Small intestine (tissue), 7 donors: Measurements from ENCODE around the gene SERGEF. TPM values are rescaled to one million over a fixed set of nuclear protein-coding genes. Genes with fewer than 3 reads are reported as not detected.
"Not testable (repeated sequence)": the region's sequence is repeated elsewhere in the genome, so short reads cannot be mapped to it uniquely, and the experiment has no call there.

Experiments
- DNase-seq, 2 donors: peaks; one replicate each; pipeline versions ENCODE4 v3.0.0 to v3.0.0-alpha.2; 2013
- FAIRE-seq: peaks from 2 replicates; lab custom pipeline; 2012; peaks lifted over from hg19 to GRCh38; lab: Jason Lieb, UNC
- H3K27ac ChIP-seq, 3 donors: one replicate each; pipeline ENCODE4 v1.5.1; 2013; ENCODE audit warnings: low read length in 2 of 3, mild to moderate bottlenecking in 2 of 3, control low read depth in 1 of 3, inconsistent platforms in 1 of 3, low read depth in 1 of 3, moderate library complexity in 1 of 3
- H3K27me3 ChIP-seq, 3 donors: one replicate each; pipeline ENCODE4 v1.6.1; 2013; ENCODE audit warnings: low read length in 3 of 3, inconsistent platforms in 1 of 3; ENCODE audit not compliant: control insufficient read depth in 3 of 3, insufficient read depth in 3 of 3
- H3K36me3 ChIP-seq, 3 donors: one replicate each; pipeline ENCODE4 v1.6.1; 2013; ENCODE audit warnings: low read length in 3 of 3, inconsistent platforms in 1 of 3, low read depth in 1 of 3, mild to moderate bottlenecking in 1 of 3, moderate library complexity in 1 of 3; ENCODE audit not compliant: control insufficient read depth in 3 of 3, insufficient read depth in 2 of 3
- H3K4me1 ChIP-seq, 3 donors: one replicate each; pipeline ENCODE4 v1.6.1; 2013; ENCODE audit warnings: low read length in 2 of 3, inconsistent platforms in 1 of 3, low read depth in 1 of 3, mild to moderate bottlenecking in 1 of 3, moderate library complexity in 1 of 3; ENCODE audit not compliant: control insufficient read depth in 3 of 3, insufficient read depth in 2 of 3
- H3K4me3 ChIP-seq, 3 donors: one replicate each; pipeline ENCODE4 v1.5.1; 2013; ENCODE audit warnings: low read length in 3 of 3, control low read depth in 1 of 3, inconsistent platforms in 1 of 3, low read depth in 1 of 3, mild to moderate bottlenecking in 1 of 3, moderate library complexity in 1 of 3
- H3K9me3 ChIP-seq, 2 donors: one replicate each; pipeline ENCODE4 v1.6.1; 2013; ENCODE audit warnings: low read depth in 1 of 2, low read length in 1 of 2; ENCODE audit not compliant: control insufficient read depth in 2 of 2, insufficient read depth in 1 of 2
- WGBS, 3 donors: extraction: QIAGEN DNeasy Blood & Tissue Kit; methylation state at CpG; one replicate each; pipeline ENCODE4 v1.1.7; 2013; 5-methylcytosine and 5-hydroxymethylcytosine counted together
- polyA plus RNA-seq, 4 donors: library from polyadenylated mRNA; stranded (reverse) in 3 of 4; unstranded in 1 of 4; fragments of 200-250 nt in 3 of 4; fragments of 120-200 nt in 1 of 4; gene quantifications; one replicate each; pipeline versions ENCODE4 v1.2.1 to v1.2.3, GENCODE V29; 2013
- donor health status: healthy with polysubstance abuse.
- donor health status: control.
- donor health status: control.
- donor health status: Bipolar disorder and iron deficiency.
- donor health status: healthy.

SERGEF gene
- polyA plus RNA-seq, 4 donors: 19.2 to 31.1 (median 27.0) TPM

DNA sequence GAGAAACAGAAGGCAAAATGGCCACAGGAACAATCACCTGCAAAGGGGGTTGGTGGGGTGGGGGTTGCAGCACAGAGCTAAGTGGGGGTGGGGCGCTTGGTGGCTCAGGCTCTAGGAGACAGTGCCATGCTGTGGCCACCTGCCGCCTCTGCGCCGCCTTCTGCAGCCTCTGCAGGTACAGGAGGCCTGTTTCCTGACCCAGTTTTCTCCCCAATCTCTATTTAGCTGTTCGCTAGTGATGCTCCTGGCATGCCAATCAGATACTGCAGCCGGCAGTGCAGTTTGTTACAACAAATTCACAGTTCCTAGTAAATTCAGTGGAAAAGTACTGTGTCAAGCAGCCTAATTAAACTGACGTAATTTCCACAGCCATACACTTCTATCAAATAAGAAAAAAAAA is 106.4 kb downstream of the SERGEF start:
- DNase-seq: no peak

DNA sequence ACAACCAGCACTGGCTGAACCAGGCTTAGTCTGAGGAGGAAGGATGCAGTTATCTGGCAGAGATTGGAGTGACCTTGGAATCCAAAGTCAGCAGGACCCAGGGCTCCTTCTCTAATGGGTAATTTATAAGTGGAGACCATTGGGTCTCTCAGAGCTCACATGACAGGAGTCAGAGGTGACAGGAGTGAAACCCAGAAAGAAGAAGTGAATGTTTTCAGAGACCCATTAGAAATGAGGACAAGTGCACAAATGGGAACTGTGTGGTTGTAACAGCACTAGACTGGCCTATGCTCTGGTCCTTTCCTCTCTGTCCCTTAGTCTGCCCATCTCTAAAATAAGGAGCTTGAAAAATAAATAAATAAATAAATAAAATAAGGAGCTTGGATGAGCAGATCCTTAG is 107.4 kb downstream of the SERGEF start:
- FAIRE-seq: no peak
- H3K4me3 ChIP-seq: no peak overlapping the region
- H3K9me3 ChIP-seq: no peaks in the 10 kb centered on the region
- no peaks in the 10 kb centered on the region for H3K4me1 ChIP-seq
- no peak for DNase-seq
- H3K36me3 ChIP-seq: peaks cover 0 to 2% (median 0%) of the 10 kb centered on the region in 3 donors
- no peaks in the 10 kb centered on the region for H3K27me3 ChIP-seq
- H3K27ac ChIP-seq: no peak overlapping the region

More for the DNA sequence above, 106.4 kb downstream of the SERGEF start:
- H3K4me1 ChIP-seq: no peaks in the 10 kb centered on the region
- 93 to 94% (median 93%) methylated on average over 7 of the region's 7 CpGs for WGBS, 3 donors
- no peak overlapping the region for H3K27ac ChIP-seq
- peaks cover 0 to 2% (median 0%) of the 10 kb centered on the region in 3 donors for H3K36me3 ChIP-seq
- H3K9me3 ChIP-seq: no peaks in the 10 kb centered on the region
- no peak overlapping the region for H3K4me3 ChIP-seq
- FAIRE-seq: no peak
- H3K27me3 ChIP-seq: no peaks in the 10 kb centered on the region

DNA sequence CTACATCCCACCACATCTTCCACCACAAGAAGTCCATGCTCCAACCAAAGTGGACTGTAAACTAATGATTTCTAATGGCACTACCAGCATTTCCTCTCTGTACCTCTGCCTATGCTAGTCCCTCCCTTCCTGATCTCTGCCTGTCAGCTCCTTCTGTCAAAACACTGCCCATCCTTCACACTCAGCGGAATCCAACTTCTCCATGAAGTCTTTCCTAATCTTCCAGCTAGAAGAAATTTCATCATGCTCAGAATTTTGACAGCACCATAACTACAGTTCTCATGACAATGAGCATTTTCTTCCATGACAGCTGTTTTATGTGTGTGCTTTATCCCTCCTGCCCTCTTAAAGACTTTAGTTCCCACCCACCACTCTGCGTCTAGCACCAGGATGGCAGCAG is 111.4 kb downstream of the SERGEF start:
- FAIRE-seq (no peak), DNase-seq (no peak)
- Histone ChIP-seq H3K4me1 (no peaks in the 10 kb centered on the region), H3K9me3 (no peaks in the 10 kb centered on the region), H3K36me3 (peaks cover 0 to 2% (median 0%) of the 10 kb centered on the region in 3 donors), H3K4me3 (no peak overlapping the region), H3K27ac (no peak overlapping the region), H3K27me3 (no peaks in the 10 kb centered on the region)
- WGBS, 3 donors: 95 to 96% (median 95%) methylated on average over 2 of the region's 2 CpGs

DNA sequence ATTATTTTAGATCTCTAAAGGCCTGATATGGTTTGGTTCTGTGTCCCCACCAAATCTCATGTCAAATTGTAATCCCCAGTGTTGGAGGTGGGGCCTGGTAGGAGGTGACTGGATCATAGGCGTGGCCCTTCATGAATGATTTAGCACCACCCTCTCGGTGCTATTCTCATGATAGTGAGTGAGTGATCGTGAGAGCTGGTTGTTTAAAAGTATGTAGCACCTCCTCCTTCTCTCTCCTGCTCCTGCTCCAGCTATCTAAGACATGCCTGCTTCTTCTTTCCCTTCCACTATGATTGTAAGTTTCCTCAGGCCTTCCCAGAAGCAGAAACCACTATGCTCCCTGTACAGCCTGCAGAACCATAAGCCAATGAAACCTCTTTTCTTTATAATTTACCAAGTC is 114.1 kb downstream of the SERGEF start:
- WGBS, 3 donors: 59 to 81% (median 76%) methylated on average over 3 of the region's 3 CpGs
- FAIRE-seq: no peak

DNA sequence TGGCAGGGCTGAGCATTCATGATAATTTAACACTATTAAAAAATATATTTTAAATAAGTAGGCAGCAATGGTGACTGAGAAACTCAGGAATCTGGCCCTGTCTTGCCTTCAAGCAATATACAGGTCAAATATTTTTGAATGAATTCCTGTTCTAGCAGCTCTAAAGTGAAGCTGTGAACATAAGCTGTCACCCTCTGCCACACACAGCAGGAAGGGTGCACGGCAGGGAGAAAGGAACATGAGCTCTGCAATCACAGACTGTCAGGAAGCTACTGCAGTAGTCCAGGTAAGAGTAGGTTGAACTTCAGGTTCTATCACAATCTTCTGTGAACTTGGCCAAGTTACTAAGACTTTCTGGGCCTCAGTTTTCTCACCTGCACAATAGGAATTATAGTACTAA is 114.8 kb downstream of the SERGEF start:
- WGBS, 3 donors: 71 to 95% (median 88%) methylated on average over 1 of the region's 1 CpG
- no peaks in the 10 kb centered on the region for H3K27me3 ChIP-seq
- DNase-seq (no peak), FAIRE-seq (no peak)
- no peaks in the 10 kb centered on the region for H3K9me3 ChIP-seq
- H3K4me1 ChIP-seq: no peaks in the 10 kb centered on the region
- no peak overlapping the region for H3K4me3 ChIP-seq
- no peaks in the 10 kb centered on the region for H3K36me3 ChIP-seq
- no peak overlapping the region for H3K27ac ChIP-seq

More for the DNA sequence above, 114.1 kb downstream of the SERGEF start:
- H3K4me3 ChIP-seq: no peak overlapping the region
- H3K9me3 ChIP-seq: no peaks in the 10 kb centered on the region
- H3K4me1 ChIP-seq: no peaks in the 10 kb centered on the region
- no peak for DNase-seq
- H3K27ac ChIP-seq: no peak overlapping the region
- H3K27me3 ChIP-seq: no peaks in the 10 kb centered on the region
- no peaks in the 10 kb centered on the region for H3K36me3 ChIP-seq

DNA sequence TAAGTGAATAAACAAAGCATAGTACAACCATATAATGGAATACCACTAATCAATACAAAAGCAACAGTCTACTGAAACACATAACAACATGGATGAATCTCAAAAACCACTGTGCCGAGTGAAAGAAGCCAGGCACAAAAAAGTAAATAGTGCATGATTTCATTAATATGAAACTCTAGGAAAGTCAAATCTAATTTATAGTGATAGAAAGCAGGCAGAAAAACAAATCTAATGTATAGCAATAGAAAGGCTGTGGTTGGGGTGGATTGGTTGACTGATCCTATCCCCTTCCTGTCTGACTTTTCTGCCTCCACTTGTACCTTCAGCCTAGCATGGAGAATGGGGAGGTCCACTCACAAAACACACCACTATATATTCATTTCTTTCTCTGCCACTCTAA is 115.4 kb downstream of the SERGEF start:
- H3K9me3 ChIP-seq: no peaks in the 10 kb centered on the region
- 95 to 98% (median 96%) methylated on average over 1 of the region's 1 CpG for WGBS, 3 donors
- DNase-seq: no peak
- H3K36me3 ChIP-seq: no peaks in the 10 kb centered on the region
- H3K4me3 ChIP-seq: no peak overlapping the region
- H3K27me3 ChIP-seq: no peaks in the 10 kb centered on the region
- H3K27ac ChIP-seq: no peak overlapping the region
- no peaks in the 10 kb centered on the region for H3K4me1 ChIP-seq
- no peak for FAIRE-seq

DNA sequence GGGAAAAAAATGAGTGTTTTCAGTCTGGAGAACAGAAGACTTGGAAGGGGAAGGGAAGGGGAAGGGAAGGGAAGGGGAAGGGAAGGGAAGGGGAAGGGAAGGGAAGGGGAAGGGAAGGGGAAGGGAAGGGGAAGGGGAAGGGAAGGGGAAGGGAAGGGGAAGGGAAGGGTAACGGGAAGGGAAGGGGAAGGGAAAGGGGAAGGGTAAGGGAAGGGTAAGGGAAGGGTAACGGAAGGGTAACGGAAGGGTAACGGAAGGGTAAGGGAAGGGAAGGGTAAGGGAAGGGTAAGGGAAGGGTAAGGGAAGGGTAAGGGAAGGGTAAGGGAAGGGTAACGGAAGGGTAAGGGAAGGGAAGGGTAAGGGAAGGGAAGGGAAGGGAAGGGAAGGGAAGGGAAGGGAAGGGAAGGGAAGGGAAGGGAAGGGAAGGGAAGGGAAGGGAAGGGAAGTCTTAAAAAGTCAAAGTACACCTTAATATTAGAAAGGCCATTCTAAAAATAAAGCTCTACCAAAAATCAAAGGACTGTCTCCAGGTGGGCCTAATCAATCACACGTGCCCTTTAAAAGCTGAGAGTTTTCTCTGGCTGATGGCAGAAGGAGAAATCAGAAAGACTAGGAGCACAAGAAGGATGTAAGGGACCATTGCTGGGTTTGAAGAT is 116.2 kb downstream of the SERGEF start:
- 93% methylated on average over 5 of the region's 6 CpGs for WGBS, 3 donors
- FAIRE-seq, H3K9me3 ChIP-seq, H3K36me3 ChIP-seq, H3K4me1 ChIP-seq, H3K4me3 ChIP-seq, H3K27me3 ChIP-seq, DNase-seq, H3K27ac ChIP-seq: not testable (repeated sequence)

DNA sequence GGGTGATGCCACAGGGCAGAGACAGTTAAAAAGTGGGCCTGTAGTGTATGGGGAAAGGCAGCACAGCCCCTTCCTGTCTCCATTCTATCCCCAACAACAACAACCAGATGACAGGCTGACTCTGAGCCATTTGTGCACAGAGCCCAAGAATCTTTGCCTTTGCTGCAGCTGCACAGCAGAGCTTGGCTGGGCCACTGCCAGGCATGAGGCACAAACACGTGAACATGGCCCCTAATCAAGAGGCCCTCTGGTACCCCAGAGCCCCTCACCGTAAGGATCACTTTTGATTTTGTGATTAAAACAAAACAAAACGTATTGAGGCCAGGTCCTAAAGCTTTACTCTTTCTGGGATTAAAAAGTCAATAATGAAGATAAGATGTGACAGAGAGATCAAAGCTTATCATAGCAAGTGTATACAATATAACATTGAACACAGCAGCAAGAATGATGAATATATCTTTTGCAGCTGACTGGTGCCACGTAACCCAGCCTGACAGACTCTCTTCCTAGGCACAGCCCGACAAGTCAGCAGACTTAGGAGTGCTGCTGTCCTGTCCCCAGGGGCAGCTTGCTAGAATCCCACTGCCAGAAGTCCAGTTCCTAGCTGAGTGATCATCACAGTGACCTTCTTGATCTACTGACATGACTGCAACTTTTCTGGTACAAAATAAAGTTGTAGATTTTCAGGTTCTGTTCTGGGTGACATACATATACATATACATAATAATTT is 117.8 kb downstream of the SERGEF start:
- H3K36me3 ChIP-seq: no peaks in the 10 kb centered on the region
- H3K27me3 ChIP-seq: no peaks in the 10 kb centered on the region
- no peaks in the 10 kb centered on the region for H3K9me3 ChIP-seq
- H3K4me3 ChIP-seq: no peak overlapping the region
- no peak overlapping the region for H3K27ac ChIP-seq
- no peaks in the 10 kb centered on the region for H3K4me1 ChIP-seq
- no peak for DNase-seq
- 54 to 61% (median 61%) methylated on average over 5 of the region's 5 CpGs for WGBS, 3 donors
- FAIRE-seq: no peak
